Measurements from ENCODE around the gene PLIN4.

Gene PLIN4

DNA sequence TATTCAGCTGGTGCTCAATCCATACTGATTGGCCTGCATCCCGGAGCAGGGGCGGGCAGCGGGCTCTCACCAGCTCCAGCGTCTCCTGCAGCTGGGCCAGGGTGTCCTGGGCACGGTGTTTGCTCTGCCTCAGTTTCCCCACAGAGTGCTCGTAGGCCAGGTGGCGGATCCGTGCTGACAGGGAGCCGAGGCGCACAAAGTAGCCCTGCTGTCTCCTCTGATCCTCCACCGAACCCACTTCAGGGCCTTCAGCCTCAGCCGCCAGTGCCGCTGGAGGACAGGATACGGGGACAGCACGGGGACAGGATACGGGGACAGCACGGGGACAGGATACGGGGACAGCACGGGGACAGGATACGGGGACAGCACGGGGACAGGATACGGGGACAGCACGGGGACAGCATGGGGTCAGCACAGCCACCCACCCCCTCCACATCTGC is 7.3 kb upstream of the PLIN4 start:
- Histone ChIP-seq H3F3A (ENCODE audit: control insufficient read depth, insufficient read depth) (no peaks in the 10 kb centered on the region), H3K4me2 (ENCODE audit: low read length) (no peak overlapping the region), H3K9me3 (ENCODE audit: control insufficient read depth, insufficient read depth, low read length) (no peaks in the 10 kb centered on the region), H3K27me3 (ENCODE audit: control insufficient read depth, low read length) (no peaks in the 10 kb centered on the region), H3K4me1 (ENCODE audit: control insufficient read depth, low read length) (no peaks in the 10 kb centered on the region), H3K9me2 (replicated peaks; ENCODE audit: control insufficient read depth, low read length) (no peaks in the 10 kb centered on the region), H3K79me2 (ENCODE audit: control insufficient read depth, low read length) (no peaks in the 10 kb centered on the region), H4K20me1 (ENCODE audit: control insufficient read depth, insufficient read depth, low read depth, low read length) (no peaks in the 10 kb centered on the region), H3K4me3 (ENCODE audit: low read length) (no peak overlapping the region), H3K27ac (ENCODE audit: low read depth, low read length) (no peak overlapping the region), H3K36me3 (ENCODE audit: control insufficient read depth, low read length) (no peaks in the 10 kb centered on the region)
- no peak for TF ChIP-seq EZH2phosphoT487 (IDR thresholded peaks at IDR 0.05; ENCODE audit: borderline replicate concordance, low read length)
- TF ChIP-seq, protein P1, sequence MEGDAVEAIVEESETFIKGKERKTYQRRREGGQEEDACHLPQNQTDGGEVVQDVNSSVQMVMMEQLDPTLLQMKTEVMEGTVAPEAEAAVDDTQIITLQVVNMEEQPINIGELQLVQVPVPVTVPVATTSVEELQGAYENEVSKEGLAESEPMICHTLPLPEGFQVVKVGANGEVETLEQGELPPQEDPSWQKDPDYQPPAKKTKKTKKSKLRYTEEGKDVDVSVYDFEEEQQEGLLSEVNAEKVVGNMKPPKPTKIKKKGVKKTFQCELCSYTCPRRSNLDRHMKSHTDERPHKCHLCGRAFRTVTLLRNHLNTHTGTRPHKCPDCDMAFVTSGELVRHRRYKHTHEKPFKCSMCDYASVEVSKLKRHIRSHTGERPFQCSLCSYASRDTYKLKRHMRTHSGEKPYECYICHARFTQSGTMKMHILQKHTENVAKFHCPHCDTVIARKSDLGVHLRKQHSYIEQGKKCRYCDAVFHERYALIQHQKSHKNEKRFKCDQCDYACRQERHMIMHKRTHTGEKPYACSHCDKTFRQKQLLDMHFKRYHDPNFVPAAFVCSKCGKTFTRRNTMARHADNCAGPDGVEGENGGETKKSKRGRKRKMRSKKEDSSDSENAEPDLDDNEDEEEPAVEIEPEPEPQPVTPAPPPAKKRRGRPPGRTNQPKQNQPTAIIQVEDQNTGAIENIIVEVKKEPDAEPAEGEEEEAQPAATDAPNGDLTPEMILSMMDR (IDR thresholded peaks at IDR 0.05; ENCODE audit: low read depth, low read length, poor library complexity, severe bottlenecking) = no peak

DNA sequence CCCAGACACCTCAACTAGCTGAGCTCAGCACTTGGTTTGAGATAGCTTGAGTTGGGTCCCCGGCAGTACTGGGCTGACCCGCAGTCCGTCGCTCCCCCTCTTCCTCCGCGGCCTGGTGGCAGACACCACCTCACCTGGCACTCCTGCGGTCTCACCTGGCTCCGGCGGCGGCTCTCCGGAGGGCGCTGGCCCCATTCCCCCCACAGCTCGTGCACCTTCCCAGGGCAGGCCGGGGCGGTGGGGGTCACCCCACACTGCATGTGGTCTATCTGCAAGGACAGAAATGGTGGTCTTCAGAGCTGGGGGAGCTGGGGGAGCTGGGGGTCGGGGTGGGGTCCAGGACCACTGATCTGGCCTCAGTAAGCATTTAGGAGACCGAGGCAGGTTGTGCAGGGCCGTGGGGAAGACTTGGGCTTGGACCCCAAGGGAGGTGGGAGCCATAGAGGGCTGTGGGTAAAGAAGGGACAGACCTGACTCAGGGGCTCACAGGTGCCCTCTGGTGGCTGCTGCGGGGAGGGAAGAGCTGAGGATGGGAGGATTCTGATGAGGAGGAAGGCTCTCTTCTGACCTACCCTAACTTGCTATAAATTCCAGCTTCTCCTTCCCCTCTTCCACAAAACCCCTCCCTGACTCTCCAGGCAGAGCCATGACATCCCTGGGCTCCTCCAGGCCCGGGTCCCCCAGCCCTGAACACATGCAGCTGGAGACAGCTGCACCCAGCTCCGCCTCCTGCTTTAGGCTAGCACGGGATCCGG is 6.7 kb upstream of the PLIN4 start:
- TF ChIP-seq, protein P1 (IDR thresholded peaks at IDR 0.05; ENCODE audit: low read depth, low read length, poor library complexity, severe bottlenecking) = peak; percentile 79
- no peak for TF ChIP-seq EZH2phosphoT487 (IDR thresholded peaks at IDR 0.05; ENCODE audit: borderline replicate concordance, low read length)
- no peaks in the 10 kb centered on the region for H4K20me1 ChIP-seq (ENCODE audit: control insufficient read depth, insufficient read depth, low read depth, low read length)
- no peaks in the 10 kb centered on the region for H3K79me2 ChIP-seq (ENCODE audit: control insufficient read depth, low read length)
- H3K4me3 ChIP-seq (ENCODE audit: low read length) = no peak overlapping the region
- H3K27me3 ChIP-seq (ENCODE audit: control insufficient read depth, low read length) = no peaks in the 10 kb centered on the region
- no peaks in the 10 kb centered on the region for H3K9me3 ChIP-seq (ENCODE audit: control insufficient read depth, insufficient read depth, low read length)
- no peaks in the 10 kb centered on the region for H3K4me1 ChIP-seq (ENCODE audit: control insufficient read depth, low read length)
- no peaks in the 10 kb centered on the region for H3K9me2 ChIP-seq (replicated peaks; ENCODE audit: control insufficient read depth, low read length)
- H3K27ac ChIP-seq (ENCODE audit: low read depth, low read length) = no peak overlapping the region
- H3F3A ChIP-seq (ENCODE audit: control insufficient read depth, insufficient read depth) = no peaks in the 10 kb centered on the region
- H3K36me3 ChIP-seq (ENCODE audit: control insufficient read depth, low read length) = no peaks in the 10 kb centered on the region
- no peak overlapping the region for H3K4me2 ChIP-seq (ENCODE audit: low read length)

DNA sequence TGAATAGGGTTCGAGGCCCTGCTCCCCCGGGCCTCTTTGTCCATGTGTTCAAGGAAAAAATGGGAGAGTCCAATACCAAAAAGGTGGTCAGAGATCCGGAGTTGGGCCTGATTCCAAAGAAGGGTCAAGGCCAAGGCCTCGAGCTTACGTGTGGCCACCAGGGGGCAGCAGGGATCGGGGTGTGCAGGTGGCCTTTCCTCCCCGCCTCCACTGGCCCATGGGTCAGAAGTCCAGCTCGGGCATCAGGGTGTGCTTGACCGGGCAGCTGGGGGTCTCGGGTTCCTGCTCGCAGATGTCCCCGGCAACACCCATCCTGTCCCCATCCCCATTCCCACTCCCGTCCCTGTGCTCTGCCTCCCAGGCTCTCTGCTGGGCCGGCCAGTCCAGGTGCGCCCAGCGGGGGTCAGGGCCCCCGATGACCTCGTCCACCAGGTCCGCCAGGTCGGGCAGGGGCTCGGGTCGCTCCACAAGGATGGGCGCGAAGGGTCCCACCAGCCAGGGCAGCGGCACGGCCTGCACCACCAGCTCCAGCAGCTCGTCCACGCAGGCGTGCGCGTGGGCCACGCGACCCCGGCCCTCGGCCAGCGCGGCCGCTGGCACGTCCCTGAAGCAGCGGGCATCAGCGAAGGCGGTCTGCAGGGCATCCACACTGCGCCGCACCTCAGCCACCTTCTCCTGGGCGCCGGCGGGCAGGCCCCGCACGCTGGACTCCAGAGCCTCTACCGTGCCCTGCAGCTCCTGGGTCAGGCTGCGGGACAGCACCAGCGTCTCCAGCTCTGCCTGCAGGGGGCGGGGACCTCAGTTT is 5.2 kb upstream of the PLIN4 start:
- H3K79me2 ChIP-seq (ENCODE audit: control insufficient read depth, low read length) = no peaks in the 10 kb centered on the region
- H3K4me2 ChIP-seq (ENCODE audit: low read length) = no peak overlapping the region
- H3K4me3 ChIP-seq (ENCODE audit: low read length) = no peak overlapping the region
- no peaks in the 10 kb centered on the region for H3K27me3 ChIP-seq (ENCODE audit: control insufficient read depth, low read length)
- no peaks in the 10 kb centered on the region for H3K36me3 ChIP-seq (ENCODE audit: control insufficient read depth, low read length)
- no peaks in the 10 kb centered on the region for H3K9me2 ChIP-seq (replicated peaks; ENCODE audit: control insufficient read depth, low read length)
- H4K20me1 ChIP-seq (ENCODE audit: control insufficient read depth, insufficient read depth, low read depth, low read length) = no peaks in the 10 kb centered on the region
- TF ChIP-seq EZH2phosphoT487 (IDR thresholded peaks at IDR 0.05; ENCODE audit: borderline replicate concordance, low read length) = no peak
- TF ChIP-seq, protein P1 (IDR thresholded peaks at IDR 0.05; ENCODE audit: low read depth, low read length, poor library complexity, severe bottlenecking) = peak; percentile 83
- H3F3A ChIP-seq (ENCODE audit: control insufficient read depth, insufficient read depth) = no peaks in the 10 kb centered on the region
- no peaks in the 10 kb centered on the region for H3K4me1 ChIP-seq (ENCODE audit: control insufficient read depth, low read length)
- no peak overlapping the region for H3K27ac ChIP-seq (ENCODE audit: low read depth, low read length)
- H3K9me3 ChIP-seq (ENCODE audit: control insufficient read depth, insufficient read depth, low read length) = no peaks in the 10 kb centered on the region
